ENCODE results near the gene TROAP. TPM values are rescaled to one million over a fixed set of nuclear protein-coding genes. Genes with fewer than 3 reads are reported as not detected.

TROAP gene
- total and polyA plus RNA-seq, 9 of the 15 experiments (the other 6 are each of a cell fraction or from before 2014, with no cell fraction given): 46.4 to 171 (median 59.8) TPM

DNA sequence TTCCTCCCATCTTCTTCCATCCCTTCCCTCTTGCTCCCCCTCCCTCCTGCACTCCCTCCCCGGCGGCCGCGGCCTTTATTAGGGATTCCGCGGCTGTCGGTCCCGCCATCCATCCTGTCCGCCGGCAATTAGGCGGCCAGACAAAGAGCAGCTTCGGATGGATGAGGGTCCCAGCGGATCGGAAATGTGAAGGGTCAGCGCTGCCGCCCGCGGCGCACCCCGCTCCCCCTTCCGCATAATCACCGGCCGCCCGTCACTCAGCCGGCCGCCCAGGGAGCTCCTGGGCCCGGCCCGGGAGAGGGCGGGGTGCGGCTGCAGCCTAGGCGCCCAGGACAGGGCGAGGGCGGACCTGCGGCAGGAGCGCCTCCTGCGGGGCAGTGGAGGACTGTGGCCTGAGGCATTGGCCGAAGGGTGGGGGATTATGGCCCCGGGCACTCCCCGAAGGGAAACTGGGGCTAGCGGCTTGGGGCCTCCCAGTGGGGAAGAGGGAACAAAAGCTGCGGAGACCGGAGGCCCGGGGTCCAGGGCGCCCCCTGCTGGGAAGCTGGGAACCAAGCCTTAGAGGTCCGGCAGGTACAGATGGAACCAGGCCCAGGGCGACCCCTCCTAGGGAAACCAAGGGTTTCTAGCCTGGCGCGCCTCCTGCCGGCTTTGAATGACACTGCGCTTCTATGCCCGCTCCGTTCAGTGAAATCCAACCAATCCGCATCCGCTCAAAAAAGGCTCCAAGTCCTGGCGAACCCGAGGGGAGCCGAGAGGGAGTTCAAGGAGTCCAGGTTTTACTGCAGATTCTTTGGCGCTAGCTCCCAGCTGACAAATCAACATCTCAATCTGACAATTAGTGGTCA lies 19.2 kb downstream of the TROAP start (continued):
- TF ChIP-seq, protein P1, sequence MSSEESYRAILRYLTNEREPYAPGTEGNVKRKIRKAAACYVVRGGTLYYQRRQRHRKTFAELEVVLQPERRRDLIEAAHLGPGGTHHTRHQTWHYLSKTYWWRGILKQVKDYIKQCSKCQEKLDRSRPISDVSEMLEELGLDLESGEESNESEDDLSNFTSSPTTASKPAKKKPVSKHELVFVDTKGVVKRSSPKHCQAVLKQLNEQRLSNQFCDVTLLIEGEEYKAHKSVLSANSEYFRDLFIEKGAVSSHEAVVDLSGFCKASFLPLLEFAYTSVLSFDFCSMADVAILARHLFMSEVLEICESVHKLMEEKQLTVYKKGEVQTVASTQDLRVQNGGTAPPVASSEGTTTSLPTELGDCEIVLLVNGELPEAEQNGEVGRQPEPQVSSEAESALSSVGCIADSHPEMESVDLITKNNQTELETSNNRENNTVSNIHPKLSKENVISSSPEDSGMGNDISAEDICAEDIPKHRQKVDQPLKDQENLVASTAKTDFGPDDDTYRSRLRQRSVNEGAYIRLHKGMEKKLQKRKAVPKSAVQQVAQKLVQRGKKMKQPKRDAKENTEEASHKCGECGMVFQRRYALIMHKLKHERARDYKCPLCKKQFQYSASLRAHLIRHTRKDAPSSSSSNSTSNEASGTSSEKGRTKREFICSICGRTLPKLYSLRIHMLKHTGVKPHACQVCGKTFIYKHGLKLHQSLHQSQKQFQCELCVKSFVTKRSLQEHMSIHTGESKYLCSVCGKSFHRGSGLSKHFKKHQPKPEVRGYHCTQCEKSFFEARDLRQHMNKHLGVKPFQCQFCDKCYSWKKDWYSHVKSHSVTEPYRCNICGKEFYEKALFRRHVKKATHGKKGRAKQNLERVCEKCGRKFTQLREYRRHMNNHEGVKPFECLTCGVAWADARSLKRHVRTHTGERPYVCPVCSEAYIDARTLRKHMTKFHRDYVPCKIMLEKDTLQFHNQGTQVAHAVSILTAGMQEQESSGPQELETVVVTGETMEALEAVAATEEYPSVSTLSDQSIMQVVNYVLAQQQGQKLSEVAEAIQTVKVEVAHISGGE (CRISPR knock-in tag; IDR thresholded peaks at IDR 0.05): no peak
- TF ChIP-seq EZH2 (IDR thresholded peaks at IDR 0.05; ENCODE audit: borderline replicate concordance, low read depth, low read length): no peak
- TF ChIP-seq CAMTA2 (CRISPR knock-in tag; conservative IDR thresholded peaks at IDR 0.05): no peak
- no peak for TF ChIP-seq ZNF24 (IDR thresholded peaks at IDR 0.05)
- TF ChIP-seq, protein P2, sequence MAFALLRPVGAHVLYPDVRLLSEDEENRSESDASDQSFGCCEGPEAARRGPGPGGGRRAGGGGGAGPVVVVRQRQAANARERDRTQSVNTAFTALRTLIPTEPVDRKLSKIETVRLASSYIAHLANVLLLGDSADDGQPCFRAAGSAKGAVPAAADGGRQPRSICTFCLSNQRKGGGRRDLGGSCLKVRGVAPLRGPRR (CRISPR knock-in tag; IDR thresholded peaks at IDR 0.05): no peak
- TF ChIP-seq PHTF2 (CRISPR knock-in tag; IDR thresholded peaks at IDR 0.05): no peak
- TF ChIP-seq ZFX (CRISPR knock-in tag; IDR thresholded peaks at IDR 0.05): peak; percentile 93
- TF ChIP-seq, protein P3, sequence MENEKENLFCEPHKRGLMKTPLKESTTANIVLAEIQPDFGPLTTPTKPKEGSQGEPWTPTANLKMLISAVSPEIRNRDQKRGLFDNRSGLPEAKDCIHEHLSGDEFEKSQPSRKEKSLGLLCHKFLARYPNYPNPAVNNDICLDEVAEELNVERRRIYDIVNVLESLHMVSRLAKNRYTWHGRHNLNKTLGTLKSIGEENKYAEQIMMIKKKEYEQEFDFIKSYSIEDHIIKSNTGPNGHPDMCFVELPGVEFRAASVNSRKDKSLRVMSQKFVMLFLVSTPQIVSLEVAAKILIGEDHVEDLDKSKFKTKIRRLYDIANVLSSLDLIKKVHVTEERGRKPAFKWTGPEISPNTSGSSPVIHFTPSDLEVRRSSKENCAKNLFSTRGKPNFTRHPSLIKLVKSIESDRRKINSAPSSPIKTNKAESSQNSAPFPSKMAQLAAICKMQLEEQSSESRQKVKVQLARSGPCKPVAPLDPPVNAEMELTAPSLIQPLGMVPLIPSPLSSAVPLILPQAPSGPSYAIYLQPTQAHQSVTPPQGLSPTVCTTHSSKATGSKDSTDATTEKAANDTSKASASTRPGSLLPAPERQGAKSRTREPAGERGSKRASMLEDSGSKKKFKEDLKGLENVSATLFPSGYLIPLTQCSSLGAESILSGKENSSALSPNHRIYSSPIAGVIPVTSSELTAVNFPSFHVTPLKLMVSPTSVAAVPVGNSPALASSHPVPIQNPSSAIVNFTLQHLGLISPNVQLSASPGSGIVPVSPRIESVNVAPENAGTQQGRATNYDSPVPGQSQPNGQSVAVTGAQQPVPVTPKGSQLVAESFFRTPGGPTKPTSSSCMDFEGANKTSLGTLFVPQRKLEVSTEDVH (IDR thresholded peaks at IDR 0.05; ENCODE audit: low read depth, partially characterized antibody): peak; percentile 39
- no peak for TF ChIP-seq ZNF124 (CRISPR knock-in tag; IDR thresholded peaks at IDR 0.05)
- no peak for TF ChIP-seq SP2 (IDR thresholded peaks at IDR 0.05; ENCODE audit: extremely low read depth, low read depth, low read length, poor library complexity, severe bottlenecking)
- no peak for TF ChIP-seq CBFA2T3 (IDR thresholded peaks at IDR 0.05)
- peak; percentile 76 for TF ChIP-seq BCOR (IDR thresholded peaks at IDR 0.05)
- no peak for TF ChIP-seq RFX7 (CRISPR knock-in tag; IDR thresholded peaks at IDR 0.05)
- TF ChIP-seq DIDO1 (tag; IDR thresholded peaks at IDR 0.05; ENCODE audit: low read depth): no peak
- no peak for TF ChIP-seq NR2C2 (CRISPR knock-in tag; IDR thresholded peaks at IDR 0.05)
- no peak for TF ChIP-seq NR2C2 (tag; IDR thresholded peaks at IDR 0.05)
- no peak for TF ChIP-seq SAFB (IDR thresholded peaks at IDR 0.05; ENCODE audit: borderline replicate concordance, low read depth, low read length)
- no peak for TF ChIP-seq HDAC8 (tag; IDR thresholded peaks at IDR 0.05)
- TF ChIP-seq, protein P4, sequence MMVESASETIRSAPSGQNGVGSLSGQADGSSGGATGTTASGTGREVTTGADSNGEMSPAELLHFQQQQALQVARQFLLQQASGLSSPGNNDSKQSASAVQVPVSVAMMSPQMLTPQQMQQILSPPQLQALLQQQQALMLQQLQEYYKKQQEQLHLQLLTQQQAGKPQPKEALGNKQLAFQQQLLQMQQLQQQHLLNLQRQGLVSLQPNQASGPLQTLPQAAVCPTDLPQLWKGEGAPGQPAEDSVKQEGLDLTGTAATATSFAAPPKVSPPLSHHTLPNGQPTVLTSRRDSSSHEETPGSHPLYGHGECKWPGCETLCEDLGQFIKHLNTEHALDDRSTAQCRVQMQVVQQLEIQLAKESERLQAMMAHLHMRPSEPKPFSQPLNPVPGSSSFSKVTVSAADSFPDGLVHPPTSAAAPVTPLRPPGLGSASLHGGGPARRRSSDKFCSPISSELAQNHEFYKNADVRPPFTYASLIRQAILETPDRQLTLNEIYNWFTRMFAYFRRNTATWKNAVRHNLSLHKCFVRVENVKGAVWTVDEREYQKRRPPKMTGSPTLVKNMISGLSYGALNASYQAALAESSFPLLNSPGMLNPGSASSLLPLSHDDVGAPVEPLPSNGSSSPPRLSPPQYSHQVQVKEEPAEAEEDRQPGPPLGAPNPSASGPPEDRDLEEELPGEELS (CRISPR knock-in tag; IDR thresholded peaks at IDR 0.05; ENCODE audit: borderline replicate concordance): peak; percentile 55; the same call in 1 of the 2 replicates

Measured in K562 (cell line).